Thyroid gland (tissue), 4 donors: ENCODE results near the gene B9D1. TPM values are rescaled to one million over a fixed set of nuclear protein-coding genes. Genes with fewer than 3 reads are reported as not detected.

Experiments
- DNase-seq, 2 donors: peaks; one replicate each; pipeline ENCODE4 v3.0.0-alpha.2; 2019
- H3K27ac ChIP-seq, 3 donors: fragments of 200-600 bp; sonication (generic); 1 replicate in 2 of 3; 2 replicates in 1 of 3; pipeline ENCODE4 v1.5.1; 2016 to 2019; ENCODE audit warnings: mild to moderate bottlenecking in 1 of 3, moderate library complexity in 1 of 3
- H3K27me3 ChIP-seq: fragments of 200-600 bp; sonication (generic); one replicate; pipeline ENCODE4 v1.5.1; 2019
- H3K36me3 ChIP-seq, 2 donors: fragments of 200-600 bp; sonication (generic); one replicate each; pipeline ENCODE4 v1.5.1; 2016 to 2019
- H3K4me1 ChIP-seq, 2 donors: fragments of 200-600 bp; sonication (generic); one replicate each; pipeline ENCODE4 v1.5.1; 2017 to 2019
- H3K4me3 ChIP-seq, 3 donors: fragments of 200-600 bp; sonication (generic); replicated peaks in 1 of 3; 1 replicate in 2 of 3; 2 replicates in 1 of 3; pipeline ENCODE4 v1.5.1; 2016; ENCODE audit warnings: mild to moderate bottlenecking in 1 of 3
- H3K9me3 ChIP-seq: fragments of 200-600 bp; sonication (generic); one replicate; pipeline ENCODE4 v1.5.1; 2017
- POLR2A ChIP-seq, 2 donors: fragments of 450-650 bp; IDR thresholded peaks; one replicate each; pipeline ENCODE4 v1.6.1; 2017; ENCODE audit warnings: antibody characterized with exemption in 2 of 2, mild to moderate bottlenecking in 2 of 2, moderate library complexity in 1 of 2
- WGBS, 2 donors: methylation state at CpG; one replicate each; pipeline ENCODE4 v1.1.5; 2017; 5-methylcytosine and 5-hydroxymethylcytosine counted together
- intact Hi-C: fragments of 100-400 bp; cut with DNase I; formaldehyde crosslinking; loops from one replicate; pipeline ENCODE4 v1.15.1; 2023
- total RNA-seq, 4 donors: library from RNA; depleted of rRNA; stranded (reverse); fragments of >200 nt; gene quantifications; one replicate each; pipeline ENCODE4 v1.2.3, GENCODE V29; 2016
- TF ChIP-seq, protein P1 (sequence below), 6 experiments: fragments of 200-600 bp in 3 of 6; fragments of 450-650 bp in 3 of 6; sonication (generic) in 3 of 6; IDR thresholded peaks; one replicate each; pipeline ENCODE4 v1.5.1; 2016 to 2019; ENCODE audit warnings: antibody characterized with exemption in 6 of 6, mild to moderate bottlenecking in 2 of 6, inconsistent platforms in 1 of 6, moderate library complexity in 1 of 6

Gene B9D1
- total RNA-seq, 4 donors from 2014 or later: 45.0 to 104 (median 90.3) TPM

DNA sequence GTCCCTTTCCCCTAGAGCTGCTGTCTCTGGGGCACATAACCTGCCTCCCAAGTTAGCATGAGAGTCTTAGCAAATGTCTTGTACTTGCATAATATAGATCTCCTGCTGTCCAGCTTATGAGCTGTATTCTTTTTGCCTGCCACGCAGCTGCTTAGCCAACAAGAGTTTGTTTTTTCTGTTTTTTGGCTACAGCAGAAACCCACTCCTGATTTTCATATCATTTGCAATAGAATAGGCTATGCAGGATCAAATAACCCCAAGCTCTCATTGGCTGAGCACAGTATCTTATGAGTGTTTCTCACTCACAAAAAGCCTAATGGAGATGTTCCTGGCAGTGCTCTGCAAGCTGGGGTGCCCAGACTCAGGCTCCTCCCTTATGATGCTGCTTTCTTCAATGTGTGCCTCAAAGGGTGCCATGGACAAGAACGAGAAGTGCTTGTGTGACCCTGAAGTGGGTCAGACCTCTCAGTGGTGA lies 23.1 kb downstream of the B9D1 start:
- Histone ChIP-seq H3K27ac (no peak overlapping the region), H3K36me3 (no peaks in the 10 kb centered on the region), H3K9me3 (no peaks in the 10 kb centered on the region), H3K4me1 (peaks cover 5 to 16% of the 10 kb centered on the region in 2 donors), H3K4me3 (no peak overlapping the region), H3K27me3 (no peaks in the 10 kb centered on the region)
- 42 to 44% methylated on average over 2 of the region's 2 CpGs for WGBS, 2 donors
- DNase-seq: no peak
- TF ChIP-seq POLR2A (IDR thresholded peaks at IDR 0.05): no peak
- TF ChIP-seq, protein P1, sequence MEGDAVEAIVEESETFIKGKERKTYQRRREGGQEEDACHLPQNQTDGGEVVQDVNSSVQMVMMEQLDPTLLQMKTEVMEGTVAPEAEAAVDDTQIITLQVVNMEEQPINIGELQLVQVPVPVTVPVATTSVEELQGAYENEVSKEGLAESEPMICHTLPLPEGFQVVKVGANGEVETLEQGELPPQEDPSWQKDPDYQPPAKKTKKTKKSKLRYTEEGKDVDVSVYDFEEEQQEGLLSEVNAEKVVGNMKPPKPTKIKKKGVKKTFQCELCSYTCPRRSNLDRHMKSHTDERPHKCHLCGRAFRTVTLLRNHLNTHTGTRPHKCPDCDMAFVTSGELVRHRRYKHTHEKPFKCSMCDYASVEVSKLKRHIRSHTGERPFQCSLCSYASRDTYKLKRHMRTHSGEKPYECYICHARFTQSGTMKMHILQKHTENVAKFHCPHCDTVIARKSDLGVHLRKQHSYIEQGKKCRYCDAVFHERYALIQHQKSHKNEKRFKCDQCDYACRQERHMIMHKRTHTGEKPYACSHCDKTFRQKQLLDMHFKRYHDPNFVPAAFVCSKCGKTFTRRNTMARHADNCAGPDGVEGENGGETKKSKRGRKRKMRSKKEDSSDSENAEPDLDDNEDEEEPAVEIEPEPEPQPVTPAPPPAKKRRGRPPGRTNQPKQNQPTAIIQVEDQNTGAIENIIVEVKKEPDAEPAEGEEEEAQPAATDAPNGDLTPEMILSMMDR (IDR thresholded peaks at IDR 0.05): no peak
- intact Hi-C loops: no loop called here

DNA sequence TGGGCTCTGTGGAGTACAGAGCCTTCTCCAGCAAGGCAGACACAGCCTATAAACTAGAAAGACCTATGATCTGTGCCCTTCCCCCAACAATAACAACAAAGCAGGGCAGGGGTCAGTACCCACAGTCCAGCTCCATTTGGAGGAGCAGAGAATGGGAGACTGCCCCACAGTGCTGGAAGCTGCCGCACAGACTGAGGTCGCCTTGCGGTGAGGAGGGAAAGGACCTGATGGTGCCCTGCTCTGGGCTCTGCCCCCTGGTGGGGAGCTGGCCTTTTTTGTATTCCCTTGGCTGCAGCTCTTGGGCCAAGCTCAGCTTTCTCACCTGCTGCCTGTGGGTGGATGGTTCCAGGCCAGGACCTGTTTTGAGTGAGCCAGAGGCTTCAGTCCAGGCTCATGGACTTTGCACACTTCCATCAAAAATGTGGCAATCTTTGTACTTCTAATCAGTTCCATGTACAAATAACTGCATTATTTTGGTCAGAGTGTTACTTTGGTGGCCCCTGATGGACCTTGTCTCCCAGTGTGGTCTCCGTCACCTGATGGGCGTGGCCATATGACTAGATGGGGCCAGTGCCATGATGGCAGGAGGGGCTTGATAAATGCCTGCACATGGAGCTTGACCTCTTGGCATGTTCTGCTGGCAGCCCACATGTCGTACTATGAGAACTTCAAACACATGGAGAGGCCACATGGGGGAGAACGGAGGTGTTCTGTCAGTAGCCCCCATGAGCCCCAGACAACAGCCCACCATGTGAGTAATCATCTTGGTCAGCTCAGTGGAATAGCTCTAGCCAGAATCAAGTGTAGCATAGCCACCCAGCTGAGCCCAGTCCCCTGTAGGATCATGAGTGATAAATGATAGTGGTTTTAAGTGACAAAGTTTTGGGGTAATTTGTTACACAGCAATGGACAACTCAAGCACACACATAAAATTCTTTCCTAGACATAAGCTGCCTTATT lies 24.2 kb downstream of the B9D1 start:
- Histone ChIP-seq H3K36me3 (no peaks in the 10 kb centered on the region), H3K9me3 (no peaks in the 10 kb centered on the region), H3K27ac (peak overlapping the region in 1 of 3 donors; percentile 39), H3K4me3 (no peak overlapping the region), H3K4me1 (peaks cover 5 to 11% of the 10 kb centered on the region in 2 donors), H3K27me3 (no peaks in the 10 kb centered on the region)
- intact Hi-C loops: no loop called here
- DNase-seq: peak; percentile 75 to 77
- TF ChIP-seq POLR2A (IDR thresholded peaks at IDR 0.05): no peak
- TF ChIP-seq, protein P1 (IDR thresholded peaks at IDR 0.05): peak in 5 of 6 experiments; percentile 35 to 78 (median 64)
- WGBS, 2 donors: 74 to 87% methylated on average over 6 to 7 of the region's 7 CpGs

DNA sequence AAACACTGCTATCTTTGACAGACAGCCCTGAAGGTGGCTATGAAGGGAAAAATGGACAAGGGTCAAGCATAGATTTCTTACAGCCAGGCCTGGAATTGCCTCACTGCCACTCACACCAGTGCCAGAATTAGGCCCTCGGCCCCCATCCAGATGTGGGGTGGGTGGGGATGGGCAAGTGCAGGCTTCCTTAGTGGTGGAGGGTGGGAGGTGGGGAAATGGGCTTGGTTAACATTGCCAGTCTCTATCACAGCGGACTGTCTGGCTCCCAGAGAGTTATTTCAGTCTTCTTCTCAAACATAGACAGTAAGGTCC lies 24.9 kb downstream of the B9D1 start:
- WGBS, 2 donors: 75 to 85% methylated on average over 2 of the region's 2 CpGs
- peak overlapping the region in 1 of 3 donors; percentile 39 for H3K27ac ChIP-seq
- peaks cover 5 to 11% of the 10 kb centered on the region in 2 donors for H3K4me1 ChIP-seq
- intact Hi-C loops: no loop called here
- no peak for TF ChIP-seq POLR2A (IDR thresholded peaks at IDR 0.05)
- TF ChIP-seq, protein P1 (IDR thresholded peaks at IDR 0.05): no peak
- no peak overlapping the region for H3K4me3 ChIP-seq
- no peaks in the 10 kb centered on the region for H3K36me3 ChIP-seq
- no peaks in the 10 kb centered on the region for H3K9me3 ChIP-seq
- no peaks in the 10 kb centered on the region for H3K27me3 ChIP-seq
- DNase-seq: no peak

DNA sequence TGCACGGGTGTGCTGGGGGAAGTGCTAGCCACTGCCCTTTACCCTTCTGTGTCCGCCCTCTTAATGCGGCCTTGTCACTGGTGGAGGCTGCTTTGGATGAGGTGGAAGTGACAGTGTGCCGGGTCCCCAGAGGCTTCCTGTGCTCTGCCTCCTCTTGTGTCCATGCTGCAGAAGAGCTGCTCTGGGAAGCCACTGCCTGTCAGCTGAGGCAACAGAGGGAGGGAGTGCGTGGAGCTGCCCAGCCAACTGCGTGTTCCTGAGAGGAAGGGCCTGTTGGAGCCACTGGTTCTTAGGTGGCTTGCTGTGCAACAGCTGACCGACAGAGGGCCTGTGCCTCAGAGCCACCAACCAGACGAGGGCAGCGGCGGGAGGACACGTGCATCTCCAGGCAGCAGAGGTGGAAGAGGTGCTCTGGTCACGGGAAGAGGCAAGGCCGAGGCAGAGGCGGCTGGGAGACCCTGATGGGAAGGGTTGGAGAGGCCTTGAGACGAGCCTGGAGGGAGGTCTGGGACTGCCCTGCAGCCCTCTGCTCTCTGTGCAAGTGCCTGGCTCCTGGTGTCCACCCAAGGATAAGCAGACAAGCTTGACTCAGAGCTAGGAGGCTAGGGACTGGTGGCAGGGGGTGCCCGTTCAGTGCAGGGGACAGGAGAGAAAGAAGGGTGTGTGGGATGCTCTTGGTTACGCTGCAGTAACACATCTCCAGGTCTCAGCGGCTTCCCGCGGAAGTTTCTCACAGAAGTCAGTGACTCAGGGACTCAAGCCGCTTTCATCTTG lies 25.4 kb downstream of the B9D1 start:
- H3K27me3 ChIP-seq: no peaks in the 10 kb centered on the region
- TF ChIP-seq POLR2A (IDR thresholded peaks at IDR 0.05): no peak
- TF ChIP-seq, protein P1 (IDR thresholded peaks at IDR 0.05): peak in 3 of 6 experiments; percentile 50 to 86 (median 52)
- intact Hi-C loops: no loop called here
- H3K27ac ChIP-seq: no peak overlapping the region
- H3K4me3 ChIP-seq: no peak overlapping the region
- H3K36me3 ChIP-seq: no peaks in the 10 kb centered on the region
- H3K9me3 ChIP-seq: no peaks in the 10 kb centered on the region
- H3K4me1 ChIP-seq: peaks cover 5 to 11% of the 10 kb centered on the region in 2 donors
- DNase-seq: no peak
- 71 to 78% methylated on average over 17 to 20 of the region's 21 CpGs for WGBS, 2 donors
